HG03045 (cell line): ENCODE results near the gene APLF.

Source experiments
- ATAC-seq: cut with Tn5 transposase; IDR thresholded peaks from one replicate; pipeline ENCODE4 v1.9.1; 2021; ENCODE audit warnings: mild to moderate bottlenecking, moderate library complexity; ENCODE audit not compliant: unreplicated experiment

APLF gene

GRCh38 chr2:68627615-68628014 is 160.2 kb downstream of the APLF start:
- no peak for ATAC-seq
